Mesendoderm (in vitro differentiated cells): ENCODE data around the gene ALDOC.
"Not testable (repeated sequence)": the region's sequence is repeated elsewhere in the genome, so short reads cannot be mapped to it uniquely, and the experiment has no call there.

Experiments
- DNase-seq: peaks from one replicate; pipeline ENCODE4 v3.0.0; 2013
- H2AK5ac ChIP-seq: 2 replicates; pipeline ENCODE4 v1.6.1; 2013; ENCODE audit warnings: low read length, inconsistent platforms
- H2BK120ac ChIP-seq: 2 replicates; pipeline ENCODE4 v1.6.1; 2013; ENCODE audit warnings: low read depth, mild to moderate bottlenecking, low read length, moderate library complexity, mixed read lengths
- H2BK15ac ChIP-seq: replicated peaks from 2 replicates; pipeline ENCODE4 v1.6.1; 2013; ENCODE audit warnings: low read depth, mild to moderate bottlenecking, moderate library complexity
- H2BK5ac ChIP-seq: 2 replicates; pipeline ENCODE4 v1.6.1; 2013; ENCODE audit warnings: low read length, inconsistent platforms
- H3K18ac ChIP-seq: 2 replicates; pipeline ENCODE4 v1.6.1; 2013; ENCODE audit warnings: mild to moderate bottlenecking, low read length, mixed read lengths
- H3K23ac ChIP-seq: one replicate; pipeline ENCODE4 v1.6.1; 2013; ENCODE audit warnings: low read length
- H3K27ac ChIP-seq: 2 replicates; pipeline ENCODE4 v1.5.1; 2013; ENCODE audit warnings: low read depth, mild to moderate bottlenecking, inconsistent platforms, low read length, moderate library complexity
- H3K27me3 ChIP-seq: 2 replicates; pipeline ENCODE4 v1.6.1; 2013; ENCODE audit warnings: low read length, control low read depth, mild to moderate bottlenecking, inconsistent platforms; ENCODE audit not compliant: insufficient read depth, poor library complexity
- H3K36me3 ChIP-seq: 2 replicates; pipeline ENCODE4 v1.6.1; 2013; ENCODE audit warnings: low read length, inconsistent platforms; ENCODE audit not compliant: control insufficient read depth, insufficient read depth
- H3K4ac ChIP-seq: one replicate; pipeline ENCODE4 v1.6.1; 2013; ENCODE audit warnings: low read depth, mild to moderate bottlenecking, low read length, moderate library complexity
- H3K4me1 ChIP-seq: 2 replicates; pipeline ENCODE4 v1.6.1; 2013; ENCODE audit warnings: low read depth, low read length, inconsistent platforms; ENCODE audit not compliant: control insufficient read depth
- H3K4me2 ChIP-seq: 2 replicates; pipeline ENCODE4 v1.6.1; 2013; ENCODE audit warnings: low read length
- H3K4me3 ChIP-seq: 2 replicates; pipeline ENCODE4 v1.5.1; 2013; ENCODE audit warnings: mild to moderate bottlenecking, low read length
- H3K56ac ChIP-seq: one replicate; pipeline ENCODE4 v1.6.1; 2013; ENCODE audit warnings: low read length
- H3K79me1 ChIP-seq: 2 replicates; pipeline ENCODE4 v1.6.1; 2013; ENCODE audit warnings: low read length, inconsistent platforms
- H3K79me2 ChIP-seq: 2 replicates; pipeline ENCODE4 v1.6.1; 2013; ENCODE audit warnings: mild to moderate bottlenecking, low read length; ENCODE audit not compliant: control insufficient read depth, insufficient read depth
- H3K9ac ChIP-seq: 2 replicates; pipeline ENCODE4 v1.6.1; 2013; ENCODE audit warnings: low read length, inconsistent platforms
- H4K5ac ChIP-seq: one replicate; pipeline ENCODE4 v1.6.1; 2013; ENCODE audit warnings: low read length
- H4K8ac ChIP-seq: one replicate; pipeline ENCODE4 v1.6.1; 2013; ENCODE audit warnings: low read depth, mild to moderate bottlenecking, control low read depth, low read length, moderate library complexity
- WGBS: extraction: QIAGEN DNeasy Blood & Tissue Kit; methylation state at CpG from one replicate; pipeline ENCODE4 v1.1.7; 2013; ENCODE audit warnings: low lambda C conversion rate, missing lambda C conversion rate; ENCODE audit not compliant: insufficient coverage; ENCODE audit errors: extremely low coverage; 5-methylcytosine and 5-hydroxymethylcytosine counted together

ALDOC gene

GRCh38 chr17:28580959-28581358 lies 4.3 kb upstream of the ALDOC start:
- no peak overlapping the region for H4K8ac ChIP-seq
- peaks cover 5% of the 10 kb centered on the region for H3K4me1 ChIP-seq
- peaks cover 38% of the 10 kb centered on the region for H3K36me3 ChIP-seq
- no peak overlapping the region for H2AK5ac ChIP-seq
- H3K79me1 ChIP-seq: no peaks in the 10 kb centered on the region
- H3K79me2 ChIP-seq: no peaks in the 10 kb centered on the region
- no peak overlapping the region for H2BK15ac ChIP-seq
- no peak overlapping the region for H3K4me2 ChIP-seq
- H3K18ac ChIP-seq: no peak overlapping the region
- no peak overlapping the region for H3K9ac ChIP-seq
- H3K4me3 ChIP-seq: no peak overlapping the region
- no peak overlapping the region for H3K27ac ChIP-seq
- H2BK5ac ChIP-seq: no peak overlapping the region
- no peak overlapping the region for H4K5ac ChIP-seq
- H2BK120ac ChIP-seq: no peak overlapping the region
- WGBS: no CpG with 5 or more reads among the region's 3 CpGs
- H3K27me3 ChIP-seq: no peaks in the 10 kb centered on the region
- H3K4ac ChIP-seq: no peak overlapping the region
- no peak overlapping the region for H3K56ac ChIP-seq
- no peak for DNase-seq
- H3K23ac ChIP-seq: no peak overlapping the region

GRCh38 chr17:28579526-28579925 lies 2.8 kb upstream of the ALDOC start:
- Histone ChIP-seq H3K4me1 (peaks cover 5% of the 10 kb centered on the region), H3K27me3 (no peaks in the 10 kb centered on the region), H3K9ac (no peak overlapping the region), H3K56ac (no peak overlapping the region), H3K79me1 (no peaks in the 10 kb centered on the region), H3K23ac (no peak overlapping the region), H3K4me2 (no peak overlapping the region), H3K4me3 (no peak overlapping the region), H3K4ac (no peak overlapping the region), H3K36me3 (peaks cover 30% of the 10 kb centered on the region), H3K79me2 (no peaks in the 10 kb centered on the region), H4K5ac (no peak overlapping the region), H2BK5ac (no peak overlapping the region), H2BK15ac (no peak overlapping the region), H3K18ac (no peak overlapping the region), H2AK5ac (no peak overlapping the region), H4K8ac (no peak overlapping the region), H3K27ac (no peak overlapping the region), H2BK120ac (no peak overlapping the region)
- no peak for DNase-seq
- WGBS: no CpG with 5 or more reads among the region's 4 CpGs

DNA sequence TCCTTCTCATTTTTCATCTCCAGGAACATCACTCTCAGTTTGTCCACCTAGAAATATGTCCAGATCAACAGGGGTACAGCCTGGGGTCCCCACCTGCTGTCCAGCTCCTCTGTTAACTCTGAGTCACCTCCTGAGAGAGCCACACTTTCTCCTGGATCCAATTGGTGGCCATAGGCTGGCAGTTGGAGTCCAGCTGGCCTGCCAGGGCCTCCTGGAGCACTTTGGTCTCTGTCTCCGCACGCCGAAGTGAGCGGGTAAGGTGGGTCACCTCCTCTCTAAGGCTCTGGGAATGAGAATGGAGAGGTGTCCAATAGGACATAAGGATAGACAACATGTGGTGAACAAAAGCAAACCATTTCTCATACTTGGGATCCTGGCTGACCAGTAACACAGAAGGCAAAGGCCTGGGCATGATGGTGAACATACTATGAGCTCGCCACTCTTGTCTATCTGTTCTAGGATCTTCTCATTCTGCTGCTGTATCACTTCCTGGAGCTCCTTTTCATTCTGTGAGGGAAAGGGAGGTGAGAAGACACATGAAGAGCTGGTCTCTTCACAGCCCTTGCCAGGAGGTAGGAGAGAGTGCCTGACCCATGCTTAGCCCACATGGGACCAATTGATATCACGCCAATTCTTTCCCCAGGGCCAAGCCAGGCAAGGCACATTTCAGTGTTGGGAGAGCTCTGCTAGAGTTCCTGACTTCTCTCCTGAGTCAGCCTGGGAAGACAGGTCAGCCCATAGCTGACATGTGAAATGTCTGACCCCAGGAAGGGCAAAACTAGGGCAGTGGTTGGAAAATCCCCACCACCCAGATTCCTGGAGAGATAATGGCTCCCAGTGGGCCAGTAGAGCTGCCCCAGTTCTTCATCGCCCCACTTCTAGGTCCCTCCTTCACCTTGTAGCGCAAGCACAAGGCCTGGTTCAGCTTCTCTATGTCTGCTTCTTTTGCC lies 1.8 kb upstream of the ALDOC start:
- Histone ChIP-seq H4K5ac (no peak overlapping the region), H3K23ac (no peak overlapping the region), H3K18ac (no peak overlapping the region), H3K4ac (no peak overlapping the region), H3K36me3 (peaks cover 22% of the 10 kb centered on the region), H3K56ac (no peak overlapping the region), H3K79me2 (no peaks in the 10 kb centered on the region), H3K4me3 (no peak overlapping the region), H3K4me1 (peaks cover 5% of the 10 kb centered on the region), H2BK15ac (no peak overlapping the region), H4K8ac (no peak overlapping the region), H3K27me3 (no peaks in the 10 kb centered on the region), H2BK120ac (no peak overlapping the region), H3K4me2 (no peak overlapping the region), H2AK5ac (no peak overlapping the region), H3K9ac (no peak overlapping the region), H2BK5ac (no peak overlapping the region), H3K27ac (no peak overlapping the region), H3K79me1 (no peaks in the 10 kb centered on the region)
- no peak for DNase-seq
- WGBS: no CpG with 5 or more reads among the region's 8 CpGs

- Histone ChIP-seq H3K4me1 (peaks cover 5% of the 10 kb centered on the region), H3K27me3 (no peaks in the 10 kb centered on the region), H2BK15ac (no peak overlapping the region), H3K79me2 (no peaks in the 10 kb centered on the region), H4K8ac (no peak overlapping the region), H2BK5ac (no peak overlapping the region), H3K27ac (peak overlapping the region; percentile 15), H3K23ac (no peak overlapping the region), H3K4ac (no peak overlapping the region), H3K18ac (no peak overlapping the region), H3K4me3 (no peak overlapping the region), H2AK5ac (no peak overlapping the region), H3K4me2 (no peak overlapping the region), H4K5ac (no peak overlapping the region), H3K36me3 (peaks cover 20% of the 10 kb centered on the region), H3K79me1 (no peaks in the 10 kb centered on the region), H3K9ac (peak overlapping the region; percentile 43), H2BK120ac (no peak overlapping the region), H3K56ac (peak overlapping the region; percentile 65)
- no CpG with 5 or more reads among the region's 3 CpGs for WGBS
- no peak for DNase-seq
These were observed 750 bp upstream of the ALDOC start for GRCh38 chr17:28577466-28577824.

- H3K23ac ChIP-seq, H2BK120ac ChIP-seq, H2BK15ac ChIP-seq, H2BK5ac ChIP-seq, H3K4me1 ChIP-seq, H3K9ac ChIP-seq, H4K8ac ChIP-seq, H3K18ac ChIP-seq, H3K79me2 ChIP-seq, H3K27ac ChIP-seq, H3K4me2 ChIP-seq, H3K4ac ChIP-seq, H3K79me1 ChIP-seq, H3K27me3 ChIP-seq, DNase-seq, H2AK5ac ChIP-seq, H3K4me3 ChIP-seq, H4K5ac ChIP-seq: not testable (repeated sequence)
- Histone ChIP-seq H3K36me3 (peaks cover 15% of the 10 kb centered on the region), H3K56ac (peak overlapping the region; percentile 7)
- WGBS: no CpG with 5 or more reads among the region's 3 CpGs
These were observed 679 bp downstream of the ALDOC start for GRCh38 chr17:28576016-28576415.
